NCI-H2196 treated with DMSO at 0.1 percent for 48 hours (cell line): ENCODE data around the gene CSRP2.

Source experiments
- DNase-seq: peaks from one replicate; lab custom pipeline; 2025; ENCODE audit not compliant: unreplicated experiment; lab: John Stamatoyannopoulos, UW

Gene CSRP2

GRCh38 chr12:76895796-76896195 lies 17.0 kb upstream of the CSRP2 start:
- DNase-seq, result no peak

GRCh38 chr12:76891609-76892008 lies 12.8 kb upstream of the CSRP2 start:
- no peak for DNase-seq

GRCh38 chr12:76890151-76891143 lies 11.6 kb upstream of the CSRP2 start:
- DNase-seq, result no peak

GRCh38 chr12:76888775-76889174 lies 10.0 kb upstream of the CSRP2 start:
- no peak for DNase-seq

GRCh38 chr12:76883811-76884210 lies 5.0 kb upstream of the CSRP2 start:
- peak; percentile 53 for DNase-seq

- no peak for DNase-seq
Measured at GRCh38 chr12:76883151-76883550, 4.3 kb upstream of the CSRP2 start.

GRCh38 chr12:76882367-76882766 lies 3.5 kb upstream of the CSRP2 start:
- DNase-seq, result no peak

- no peak for DNase-seq
Measured at GRCh38 chr12:76881142-76881541, 2.3 kb upstream of the CSRP2 start.

- no peak for DNase-seq
Measured at GRCh38 chr12:76880519-76881023, 1.8 kb upstream of the CSRP2 start.

- DNase-seq, result no peak
Measured at GRCh38 chr12:76879710-76880518, 1.1 kb upstream of the CSRP2 start.

GRCh38 chr12:76878099-76878898 lies 520 bp downstream of the CSRP2 start:
- DNase-seq, result no peak

- DNase-seq, result no peak
Measured at GRCh38 chr12:76876696-76877229, 2.1 kb downstream of the CSRP2 start.

GRCh38 chr12:76874491-76875190 lies 4.2 kb downstream of the CSRP2 start:
- no peak for DNase-seq

GRCh38 chr12:76874027-76874426 lies 4.8 kb downstream of the CSRP2 start:
- DNase-seq, result no peak

- DNase-seq, result no peak
Measured at GRCh38 chr12:76872415-76872814, 6.4 kb downstream of the CSRP2 start.

- DNase-seq, result no peak
Measured at GRCh38 chr12:76871742-76872141, 7.1 kb downstream of the CSRP2 start.

- DNase-seq, result no peak
Measured at GRCh38 chr12:76871082-76871481, 7.7 kb downstream of the CSRP2 start.

- DNase-seq, result no peak
Measured at GRCh38 chr12:76866726-76867125, 12.1 kb downstream of the CSRP2 start.

GRCh38 chr12:76866151-76866567 lies 12.7 kb downstream of the CSRP2 start:
- no peak for DNase-seq
